Measurements from ENCODE around the gene ARHGAP40. TPM values are rescaled to one million over a fixed set of nuclear protein-coding genes. Genes with fewer than 3 reads are reported as not detected.

The ARHGAP40 gene
- total and polyA plus RNA-seq, 9 of the 15 experiments (the other 6 are each of a cell fraction or from before 2014, with no cell fraction given), result not detected

DNA sequence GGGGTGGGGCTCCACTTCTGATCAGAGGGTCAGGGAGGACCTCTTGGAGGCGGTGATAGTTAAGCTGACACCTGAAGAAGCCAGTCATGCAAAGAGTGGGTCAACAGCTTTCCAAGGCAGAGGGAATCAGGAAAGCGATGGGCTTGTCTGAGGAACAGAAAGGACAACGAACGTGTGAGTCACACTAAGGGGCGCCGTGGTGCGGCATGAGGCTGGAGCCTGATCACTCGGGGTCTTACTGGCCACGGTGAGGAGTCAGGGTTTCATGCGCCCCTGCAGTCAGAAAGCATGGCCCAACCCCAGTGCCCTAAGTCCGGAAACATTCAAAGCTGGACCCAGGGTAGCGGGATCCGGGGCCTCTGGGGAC, 72.1 kb downstream of the ARHGAP40 start (continued):
- TF ChIP-seq ZNF696 (CRISPR knock-in tag; conservative IDR thresholded peaks at IDR 0.05) (no peak), ZNF143 (CRISPR knock-in tag; IDR thresholded peaks at IDR 0.05) (no peak), U2AF2 (optimal IDR thresholded peaks at IDR 0.05; ENCODE audit: low read depth, low read length) (no peak), RAD21 (CRISPR knock-in tag; conservative IDR thresholded peaks at IDR 0.05 in 1 of 2, IDR thresholded peaks at IDR 0.05 in 1 of 2) (no peak), ZC3H8 (IDR thresholded peaks at IDR 0.05) (no peak), BRCA1 (IDR thresholded peaks at IDR 0.05) (no peak), BRCA1 (CRISPR knock-in tag; IDR thresholded peaks at IDR 0.05) (no peak), SMAD3 (CRISPR knock-in tag; conservative IDR thresholded peaks at IDR 0.05) (no peak), ZNF274 (IDR thresholded peaks at IDR 0.05; ENCODE audit: borderline replicate concordance, low read depth, low read length) (no peak), TAF7 (tag; IDR thresholded peaks at IDR 0.05) (no peak), SOX6 (IDR thresholded peaks at IDR 0.05) (no peak), EHMT2 (IDR thresholded peaks at IDR 0.05) (no peak), ZNF354B (CRISPR knock-in tag; IDR thresholded peaks at IDR 0.05) (no peak), ZBTB7A (IDR thresholded peaks at IDR 0.05; ENCODE audit: borderline replicate concordance, control insufficient read depth, low read depth, low read length) (peak; percentile 78; the same call in 1 of the 2 replicates), KDM5B (IDR thresholded peaks at IDR 0.05; ENCODE audit: insufficient replicate concordance, low read depth, low read length) (peak; percentile 22), BACH1 (tag; IDR thresholded peaks at IDR 0.05) (no peak), HDGF (IDR thresholded peaks at IDR 0.05) (no peak), ELF2 (CRISPR knock-in tag; IDR thresholded peaks at IDR 0.05) (no peak), ETS2 (tag; IDR thresholded peaks at IDR 0.05; ENCODE audit: borderline replicate concordance, poor library complexity, severe bottlenecking) (no peak)
- TF ChIP-seq, protein P1, sequence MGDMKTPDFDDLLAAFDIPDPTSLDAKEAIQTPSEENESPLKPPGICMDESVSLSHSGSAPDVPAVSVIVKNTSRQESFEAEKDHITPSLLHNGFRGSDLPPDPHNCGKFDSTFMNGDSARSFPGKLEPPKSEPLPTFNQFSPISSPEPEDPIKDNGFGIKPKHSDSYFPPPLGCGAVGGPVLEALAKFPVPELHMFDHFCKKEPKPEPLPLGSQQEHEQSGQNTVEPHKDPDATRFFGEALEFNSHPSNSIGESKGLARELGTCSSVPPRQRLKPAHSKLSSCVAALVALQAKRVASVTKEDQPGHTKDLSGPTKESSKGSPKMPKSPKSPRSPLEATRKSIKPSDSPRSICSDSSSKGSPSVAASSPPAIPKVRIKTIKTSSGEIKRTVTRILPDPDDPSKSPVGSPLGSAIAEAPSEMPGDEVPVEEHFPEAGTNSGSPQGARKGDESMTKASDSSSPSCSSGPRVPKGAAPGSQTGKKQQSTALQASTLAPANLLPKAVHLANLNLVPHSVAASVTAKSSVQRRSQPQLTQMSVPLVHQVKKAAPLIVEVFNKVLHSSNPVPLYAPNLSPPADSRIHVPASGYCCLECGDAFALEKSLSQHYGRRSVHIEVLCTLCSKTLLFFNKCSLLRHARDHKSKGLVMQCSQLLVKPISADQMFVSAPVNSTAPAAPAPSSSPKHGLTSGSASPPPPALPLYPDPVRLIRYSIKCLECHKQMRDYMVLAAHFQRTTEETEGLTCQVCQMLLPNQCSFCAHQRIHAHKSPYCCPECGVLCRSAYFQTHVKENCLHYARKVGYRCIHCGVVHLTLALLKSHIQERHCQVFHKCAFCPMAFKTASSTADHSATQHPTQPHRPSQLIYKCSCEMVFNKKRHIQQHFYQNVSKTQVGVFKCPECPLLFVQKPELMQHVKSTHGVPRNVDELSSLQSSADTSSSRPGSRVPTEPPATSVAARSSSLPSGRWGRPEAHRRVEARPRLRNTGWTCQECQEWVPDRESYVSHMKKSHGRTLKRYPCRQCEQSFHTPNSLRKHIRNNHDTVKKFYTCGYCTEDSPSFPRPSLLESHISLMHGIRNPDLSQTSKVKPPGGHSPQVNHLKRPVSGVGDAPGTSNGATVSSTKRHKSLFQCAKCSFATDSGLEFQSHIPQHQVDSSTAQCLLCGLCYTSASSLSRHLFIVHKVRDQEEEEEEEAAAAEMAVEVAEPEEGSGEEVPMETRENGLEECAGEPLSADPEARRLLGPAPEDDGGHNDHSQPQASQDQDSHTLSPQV (IDR thresholded peaks at IDR 0.05), result no peak
- TF ChIP-seq, protein P2, sequence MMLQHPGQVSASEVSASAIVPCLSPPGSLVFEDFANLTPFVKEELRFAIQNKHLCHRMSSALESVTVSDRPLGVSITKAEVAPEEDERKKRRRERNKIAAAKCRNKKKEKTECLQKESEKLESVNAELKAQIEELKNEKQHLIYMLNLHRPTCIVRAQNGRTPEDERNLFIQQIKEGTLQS (IDR thresholded peaks at IDR 0.05), result peak; percentile 19; the same call in 1 of the 2 replicates
- TF ChIP-seq, protein P2 (CRISPR knock-in tag; conservative IDR thresholded peaks at IDR 0.05), result no peak
- TF ChIP-seq, protein P3, sequence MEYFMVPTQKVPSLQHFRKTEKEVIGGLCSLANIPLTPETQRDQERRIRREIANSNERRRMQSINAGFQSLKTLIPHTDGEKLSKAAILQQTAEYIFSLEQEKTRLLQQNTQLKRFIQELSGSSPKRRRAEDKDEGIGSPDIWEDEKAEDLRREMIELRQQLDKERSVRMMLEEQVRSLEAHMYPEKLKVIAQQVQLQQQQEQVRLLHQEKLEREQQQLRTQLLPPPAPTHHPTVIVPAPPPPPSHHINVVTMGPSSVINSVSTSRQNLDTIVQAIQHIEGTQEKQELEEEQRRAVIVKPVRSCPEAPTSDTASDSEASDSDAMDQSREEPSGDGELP (CRISPR knock-in tag; IDR thresholded peaks at IDR 0.05; ENCODE audit: borderline replicate concordance), result no peak
- TF ChIP-seq, protein P4, sequence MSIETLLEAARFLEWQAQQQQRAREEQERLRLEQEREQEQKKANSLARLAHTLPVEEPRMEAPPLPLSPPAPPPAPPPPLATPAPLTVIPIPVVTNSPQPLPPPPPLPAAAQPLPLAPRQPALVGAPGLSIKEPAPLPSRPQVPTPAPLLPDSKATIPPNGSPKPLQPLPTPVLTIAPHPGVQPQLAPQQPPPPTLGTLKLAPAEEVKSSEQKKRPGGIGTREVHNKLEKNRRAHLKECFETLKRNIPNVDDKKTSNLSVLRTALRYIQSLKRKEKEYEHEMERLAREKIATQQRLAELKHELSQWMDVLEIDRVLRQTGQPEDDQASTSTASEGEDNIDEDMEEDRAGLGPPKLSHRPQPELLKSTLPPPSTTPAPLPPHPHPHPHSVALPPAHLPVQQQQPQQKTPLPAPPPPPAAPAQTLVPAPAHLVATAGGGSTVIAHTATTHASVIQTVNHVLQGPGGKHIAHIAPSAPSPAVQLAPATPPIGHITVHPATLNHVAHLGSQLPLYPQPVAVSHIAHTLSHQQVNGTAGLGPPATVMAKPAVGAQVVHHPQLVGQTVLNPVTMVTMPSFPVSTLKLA (conservative IDR thresholded peaks at IDR 0.05), result 0 out of 4 replicates have a peak, but pooled peaks of 1 of the 2 experiments have one; percentile 23

Data from K562 (cell line).